Stomach (tissue), 9 donors: Measurements from ENCODE around the gene ZFP36L2. TPM values are rescaled to one million over a fixed set of nuclear protein-coding genes. Genes with fewer than 3 reads are reported as not detected.

Experiments used
- DNase-seq, 2 donors: peaks; one replicate each; pipeline versions ENCODE4 v3.0.0 to v3.0.0-alpha.2; 2013 to 2019
- H3K27ac ChIP-seq, 5 donors: fragments of 200-600 bp in 4 of 5; sonication (generic) in 4 of 5; one replicate each; pipeline ENCODE4 v1.5.1; 2013 to 2019; ENCODE audit warnings: mild to moderate bottlenecking in 1 of 5, moderate library complexity in 1 of 5
- H3K27me3 ChIP-seq, 3 donors: fragments of 200-600 bp; sonication (generic); one replicate each; pipeline ENCODE4 v1.5.1; 2017 to 2019; ENCODE audit warnings: mixed run types in 1 of 3
- H3K36me3 ChIP-seq, 4 donors: fragments of 200-600 bp; sonication (generic); 1 replicate in 3 of 4; 2 replicates in 1 of 4; pipeline ENCODE4 v1.5.1; 2016 to 2019
- H3K4me1 ChIP-seq, 4 donors: fragments of 200-600 bp; sonication (generic); one replicate each; pipeline ENCODE4 v1.5.1; 2016 to 2019
- H3K4me3 ChIP-seq, 4 donors: fragments of 200-600 bp; sonication (generic) in 3 of 4; one replicate each; pipeline ENCODE4 v1.5.1; 2016 to 2019; ENCODE audit warnings: mild to moderate bottlenecking in 1 of 4
- H3K9me3 ChIP-seq, 4 donors: fragments of 200-600 bp; sonication (generic); one replicate each; pipeline ENCODE4 v1.5.1; 2016 to 2019
- CTCF ChIP-seq, 7 experiments: fragments of 450-650 bp in 4 of 7; fragments of 200-600 bp in 3 of 7; sonication (generic) in 3 of 7; IDR thresholded peaks; one replicate each; pipeline ENCODE4 v1.5.1; 2016 to 2019; ENCODE audit warnings: antibody characterized with exemption in 7 of 7, control low read depth in 2 of 7, mild to moderate bottlenecking in 1 of 7
- EP300 ChIP-seq: sonication (generic); formaldehyde crosslinking; IDR thresholded peaks from one replicate; pipeline ENCODE4 v1.6.1; 2017; ENCODE audit warnings: antibody characterized with exemption
- POLR2A ChIP-seq, 4 donors: fragments of 450-650 bp; IDR thresholded peaks; one replicate each; pipeline ENCODE4 v1.6.1; 2016; ENCODE audit warnings: antibody characterized with exemption in 4 of 4, control low read depth in 2 of 4, mild to moderate bottlenecking in 1 of 4, moderate library complexity in 1 of 4
- POLR2AphosphoS5 ChIP-seq, 3 donors: sonication (generic); formaldehyde crosslinking; IDR thresholded peaks; one replicate each; pipeline ENCODE4 v1.6.1; 2016; ENCODE audit warnings: antibody characterized with exemption in 3 of 3
- WGBS, 5 donors: extraction: QIAGEN DNeasy Blood & Tissue Kit in 3 of 5; methylation state at CpG; one replicate each; pipeline versions ENCODE4 v1.1.5 to v1.1.7; 2013 to 2018; 5-methylcytosine and 5-hydroxymethylcytosine counted together
- intact Hi-C: fragments of 100-400 bp; cut with DNase I; formaldehyde crosslinking; loops from one replicate; pipeline ENCODE4 v1.15.1; 2023; ENCODE audit warnings: low total_unique reads
- polyA plus RNA-seq, 3 donors: library from polyadenylated mRNA; stranded (reverse); fragments of 200-250 nt; gene quantifications; one replicate each; pipeline ENCODE4 v1.2.3, GENCODE V29; 2013
- total RNA-seq, 5 donors: library from RNA; depleted of rRNA; stranded (reverse); fragments of >200 nt; gene quantifications; one replicate each; pipeline versions ENCODE4 v1.1.0 to v1.2.3, GENCODE V29; 2014 to 2016
- donor health status: healthy with polysubstance abuse.
- donor health status: Bipolar disorder and iron deficiency.
- donor health status: healthy.

Gene ZFP36L2
- total and polyA plus RNA-seq, 8 donors, result 43.7 to 189 (median 74.1) TPM

- 90 to 100% (median 93%) methylated on average over 1 of the region's 1 CpG for WGBS, 5 donors
- no peak overlapping the region for H3K4me3 ChIP-seq
- peaks cover 0 to 16% (median 5%) of the 10 kb centered on the region in 4 donors for H3K9me3 ChIP-seq
- peak overlapping the region; percentile 0 to 90 (median 86) for H3K27ac ChIP-seq
- H3K4me1 ChIP-seq, result peaks cover 26 to 78% (median 40%) of the 10 kb centered on the region in 4 donors
- TF ChIP-seq EP300 (no peak), POLR2A (IDR thresholded peaks at IDR 0.05) (no peak), CTCF (IDR thresholded peaks at IDR 0.05) (no peak), POLR2AphosphoS5 (IDR thresholded peaks at IDR 0.05) (no peak)
- no peak for DNase-seq
- intact Hi-C loops, result no loop called here
- no peaks in the 10 kb centered on the region for H3K27me3 ChIP-seq
- H3K36me3 ChIP-seq, result no peaks in the 10 kb centered on the region
Observed at GRCh38 chr2:43176449-43176848, 50.0 kb downstream of the ZFP36L2 start.

- Histone ChIP-seq H3K27ac (peak overlapping the region in 4 of 5 donors; percentile 68 to 86 (median 78)), H3K36me3 (no peaks in the 10 kb centered on the region), H3K4me1 (peaks cover 26 to 83% (median 43%) of the 10 kb centered on the region in 4 donors), H3K9me3 (peaks cover 0 to 16% (median 5%) of the 10 kb centered on the region in 4 donors), H3K27me3 (no peaks in the 10 kb centered on the region), H3K4me3 (no peak overlapping the region)
- 81 to 97% (median 94%) methylated on average over 9 of the region's 9 CpGs for WGBS, 5 donors
- DNase-seq, result no peak
- TF ChIP-seq CTCF (IDR thresholded peaks at IDR 0.05), result no peak
- no peak for TF ChIP-seq EP300
- no peak for TF ChIP-seq POLR2AphosphoS5 (IDR thresholded peaks at IDR 0.05)
- no peak for TF ChIP-seq POLR2A (IDR thresholded peaks at IDR 0.05)
- intact Hi-C loops, result no loop called here
Observed at GRCh38 chr2:43175876-43176275, 50.5 kb downstream of the ZFP36L2 start.

- intact Hi-C loops, result no loop called here
- Histone ChIP-seq H3K27ac (peak overlapping the region in 4 of 5 donors; percentile 68 to 86 (median 78)), H3K4me3 (no peak overlapping the region), H3K4me1 (peaks cover 32 to 87% (median 47%) of the 10 kb centered on the region in 4 donors), H3K36me3 (no peaks in the 10 kb centered on the region), H3K9me3 (peaks cover 0 to 16% (median 5%) of the 10 kb centered on the region in 4 donors), H3K27me3 (no peaks in the 10 kb centered on the region)
- 0 to 94% (median 3%) methylated on average over 1 of the region's 1 CpG for WGBS, 5 donors
- DNase-seq, result no peak
- TF ChIP-seq POLR2AphosphoS5 (IDR thresholded peaks at IDR 0.05), result no peak
- TF ChIP-seq POLR2A (IDR thresholded peaks at IDR 0.05), result no peak
- no peak for TF ChIP-seq EP300
- TF ChIP-seq CTCF (IDR thresholded peaks at IDR 0.05), result no peak
Observed at GRCh38 chr2:43175020-43175441, 51.4 kb downstream of the ZFP36L2 start.

GRCh38 chr2:43174368-43174916 is 52.0 kb downstream of the ZFP36L2 start:
- TF ChIP-seq POLR2AphosphoS5 (IDR thresholded peaks at IDR 0.05) (peak in 1 of 3 donors; percentile 5), CTCF (IDR thresholded peaks at IDR 0.05) (no peak)
- peak; percentile 34 to 74 for DNase-seq
- Histone ChIP-seq H3K27ac (peak overlapping the region; percentile 20 to 86 (median 77)), H3K9me3 (peaks cover 0 to 16% (median 5%) of the 10 kb centered on the region in 4 donors), H3K36me3 (no peaks in the 10 kb centered on the region), H3K27me3 (no peaks in the 10 kb centered on the region), H3K4me1 (peaks cover 33 to 87% (median 47%) of the 10 kb centered on the region in 4 donors), H3K4me3 (no peak overlapping the region)
- intact Hi-C loops, result no loop called here
- WGBS, 5 donors, result 56 to 62% (median 59%) methylated on average over 8 to 9 of the region's 9 CpGs
